ENCODE data around the gene PCSK6. TPM values are rescaled to one million over a fixed set of nuclear protein-coding genes. Genes with fewer than 3 reads are reported as not detected.
A peak's percentile ranks its signal among the peaks of the same experiment; 100 is the strongest.

The PCSK6 gene
- total RNA-seq, 4 donors from 2014 or later, result 12.9 to 31.5 (median 23.7) TPM

GRCh38 chr15:101266787-101267186, 222.7 kb downstream of the PCSK6 start:
- H3K9me3 ChIP-seq, result no peaks in the 10 kb centered on the region
- TF ChIP-seq EP300 (IDR thresholded peaks at IDR 0.05) (no peak), CTCF (IDR thresholded peaks at IDR 0.05) (no peak)
- no peak for DNase-seq (ENCODE audit: low spot score in 2 of 2)
- no peak overlapping the region for H3K4me3 ChIP-seq
- peak overlapping the region; percentile 54 for H3K27ac ChIP-seq
- WGBS, result 66% methylated on average over 9 of the region's 9 CpGs
- H3K4me1 ChIP-seq, result peaks cover 20% of the 10 kb centered on the region
- no peaks in the 10 kb centered on the region for H3K27me3 ChIP-seq
- H3K36me3 ChIP-seq, result peaks cover 29% of the 10 kb centered on the region

DNA sequence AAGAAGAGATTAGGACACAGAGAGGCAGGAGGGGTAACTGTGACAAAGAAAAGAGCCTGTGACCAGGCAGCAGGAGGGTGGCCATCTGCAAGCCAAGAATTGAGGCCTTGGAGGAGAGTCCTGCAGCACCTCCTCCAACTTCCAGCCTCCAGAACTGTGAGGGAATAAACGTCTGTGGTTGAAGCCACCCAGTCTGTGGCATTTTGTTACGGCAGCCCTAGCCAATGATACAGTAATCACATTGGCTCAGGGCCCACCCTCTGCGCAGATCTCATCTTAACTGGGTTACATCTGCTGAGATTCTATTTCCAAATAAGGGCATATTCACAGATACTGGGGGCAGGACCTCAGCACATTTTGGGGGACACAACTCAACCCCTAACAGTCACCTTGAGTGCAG, 223.5 kb downstream of the PCSK6 start:
- TF ChIP-seq CTCF (IDR thresholded peaks at IDR 0.05), result no peak
- no peak for TF ChIP-seq POLR2A (IDR thresholded peaks at IDR 0.05)
- TF ChIP-seq EP300 (IDR thresholded peaks at IDR 0.05), result no peak
- TF ChIP-seq POLR2AphosphoS5 (IDR thresholded peaks at IDR 0.05), result no peak
- peaks cover 21% of the 10 kb centered on the region for H3K36me3 ChIP-seq
- H3K9me3 ChIP-seq, result no peaks in the 10 kb centered on the region
- WGBS, result 73% methylated on average over 2 of the region's 3 CpGs
- peaks cover 20% of the 10 kb centered on the region for H3K4me1 ChIP-seq
- peak overlapping the region; percentile 54 for H3K27ac ChIP-seq
- DNase-seq (ENCODE audit: low spot score in 2 of 2), result no peak
- no peaks in the 10 kb centered on the region for H3K27me3 ChIP-seq
- H3K4me3 ChIP-seq, result no peak overlapping the region

DNA sequence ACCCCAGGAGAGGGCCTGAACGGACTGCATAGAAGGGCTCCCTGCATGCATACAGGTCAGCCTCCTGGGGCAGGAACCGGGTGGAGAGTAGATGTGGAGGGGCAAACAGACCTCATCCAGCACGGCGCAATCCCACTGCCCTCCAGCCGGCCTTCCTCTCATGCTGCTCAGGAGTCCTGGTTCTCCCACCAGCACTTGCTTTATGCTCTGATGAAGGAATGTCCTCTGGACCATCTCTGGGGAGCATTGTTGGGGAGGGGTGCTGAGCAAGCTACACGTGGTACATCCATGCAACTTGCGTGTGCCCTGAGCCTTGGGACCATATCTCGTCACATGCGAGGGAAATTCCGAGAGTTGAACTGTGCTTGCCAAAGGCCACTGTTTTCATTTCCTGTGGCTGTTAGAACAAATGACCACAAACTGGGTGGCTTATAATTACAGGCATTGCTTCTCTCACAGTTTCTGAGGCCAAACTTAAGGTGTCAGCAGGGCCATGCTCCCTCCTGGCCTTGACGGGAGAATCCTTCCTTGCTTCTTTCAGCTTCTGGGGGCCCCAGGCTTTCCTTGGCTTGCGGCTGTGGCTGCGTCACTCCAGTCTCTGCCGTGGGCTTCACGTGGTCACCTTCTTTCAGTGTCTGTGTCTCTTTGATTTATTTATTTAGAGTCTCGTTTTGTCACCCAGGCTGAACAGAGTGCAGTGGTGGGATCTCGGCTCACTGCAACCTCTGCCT, 224.4 kb downstream of the PCSK6 start:
- peaks cover 12% of the 10 kb centered on the region for H3K36me3 ChIP-seq
- H3K4me3 ChIP-seq, result no peak overlapping the region
- 85% methylated on average over 10 of the region's 17 CpGs for WGBS
- TF ChIP-seq POLR2AphosphoS5 (IDR thresholded peaks at IDR 0.05), result no peak
- no peak for TF ChIP-seq EP300 (IDR thresholded peaks at IDR 0.05)
- no peak for TF ChIP-seq POLR2A (IDR thresholded peaks at IDR 0.05)
- TF ChIP-seq CTCF (IDR thresholded peaks at IDR 0.05), result no peak
- peak in 1 of 2 donors; percentile 69 for DNase-seq (ENCODE audit: low spot score in 2 of 2)
- peaks cover 20% of the 10 kb centered on the region for H3K4me1 ChIP-seq
- H3K9me3 ChIP-seq, result no peaks in the 10 kb centered on the region
- peak overlapping the region; percentile 11 for H3K27ac ChIP-seq
- H3K27me3 ChIP-seq, result no peaks in the 10 kb centered on the region

- no peak overlapping the region for H3K27ac ChIP-seq
- no peak overlapping the region for H3K4me3 ChIP-seq
- H3K4me1 ChIP-seq, result peaks cover 20% of the 10 kb centered on the region
- TF ChIP-seq POLR2AphosphoS5 (IDR thresholded peaks at IDR 0.05) (no peak), CTCF (IDR thresholded peaks at IDR 0.05) (no peak), EP300 (IDR thresholded peaks at IDR 0.05) (no peak), POLR2A (IDR thresholded peaks at IDR 0.05) (no peak)
- 91% methylated on average over 4 of the region's 4 CpGs for WGBS
- no peaks in the 10 kb centered on the region for H3K9me3 ChIP-seq
- no peaks in the 10 kb centered on the region for H3K27me3 ChIP-seq
- peaks cover 1% of the 10 kb centered on the region for H3K36me3 ChIP-seq
- DNase-seq (ENCODE audit: low spot score in 2 of 2), result no peak
These were observed 225.5 kb downstream of the PCSK6 start for GRCh38 chr15:101264011-101264410.

DNA sequence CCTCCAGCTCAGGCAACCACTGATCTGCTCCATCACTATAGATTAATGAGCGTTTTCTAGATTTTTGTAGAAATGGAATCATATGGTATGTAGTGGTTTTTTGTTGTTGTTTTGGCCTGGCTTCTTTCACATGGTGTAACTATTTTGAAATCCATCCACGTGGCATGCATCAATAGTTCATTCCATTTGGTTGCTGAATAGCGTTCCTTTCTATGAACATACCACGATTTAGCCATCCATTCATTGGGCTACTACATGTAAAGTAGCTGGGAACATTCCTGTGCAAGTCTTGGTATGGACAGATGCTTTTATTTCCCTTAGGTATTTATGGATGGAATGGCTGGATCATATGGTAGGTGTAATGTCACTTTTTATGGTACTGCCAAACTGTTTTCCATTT, 227.0 kb downstream of the PCSK6 start:
- 81% methylated on average over 4 of the region's 4 CpGs for WGBS
- TF ChIP-seq CTCF (IDR thresholded peaks at IDR 0.05) (no peak), POLR2AphosphoS5 (IDR thresholded peaks at IDR 0.05) (no peak), EP300 (IDR thresholded peaks at IDR 0.05) (no peak), POLR2A (IDR thresholded peaks at IDR 0.05) (no peak)
- no peaks in the 10 kb centered on the region for H3K9me3 ChIP-seq

More for the DNA sequence above, 227.0 kb downstream of the PCSK6 start:
- peaks cover 20% of the 10 kb centered on the region for H3K4me1 ChIP-seq
- no peaks in the 10 kb centered on the region for H3K36me3 ChIP-seq
- no peak overlapping the region for H3K27ac ChIP-seq
- no peak for DNase-seq (ENCODE audit: low spot score in 2 of 2)
- H3K27me3 ChIP-seq, result no peaks in the 10 kb centered on the region
- H3K4me3 ChIP-seq, result no peak overlapping the region
